GM19463 (cell line): ENCODE results near the gene SLC25A12.
"Not testable (repeated sequence)": the region's sequence is repeated elsewhere in the genome, so short reads cannot be mapped to it uniquely, and the experiment has no call there.

ENCODE experiments used
- ATAC-seq: cut with Tn5 transposase; IDR thresholded peaks from one replicate; pipeline ENCODE4 v1.9.1; 2021; ENCODE audit warnings: mild to moderate bottlenecking, moderate library complexity; ENCODE audit not compliant: unreplicated experiment

SLC25A12 gene

GRCh38 chr2:171792886-171793580, 101.0 kb downstream of the SLC25A12 start:
- no peak for ATAC-seq

- no peak for ATAC-seq
These were observed 101.9 kb downstream of the SLC25A12 start for GRCh38 chr2:171792157-171792556.

GRCh38 chr2:171791361-171791760, 102.7 kb downstream of the SLC25A12 start:
- ATAC-seq = no peak

- no peak for ATAC-seq
These were observed 104.1 kb downstream of the SLC25A12 start for GRCh38 chr2:171789956-171790355.

- ATAC-seq = no peak
These were observed 105.6 kb downstream of the SLC25A12 start for GRCh38 chr2:171788316-171788993.

- no peak for ATAC-seq
These were observed 106.5 kb downstream of the SLC25A12 start for GRCh38 chr2:171787333-171788072.

GRCh38 chr2:171785450-171785849, 108.6 kb downstream of the SLC25A12 start:
- no peak for ATAC-seq

- ATAC-seq = no peak
These were observed 115.5 kb downstream of the SLC25A12 start for GRCh38 chr2:171778515-171778914.

GRCh38 chr2:171774581-171774980, 119.5 kb downstream of the SLC25A12 start:
- ATAC-seq = not testable (repeated sequence)

GRCh38 chr2:171772373-171772772, 121.7 kb downstream of the SLC25A12 start:
- ATAC-seq = no peak

- no peak for ATAC-seq
These were observed 122.6 kb downstream of the SLC25A12 start for GRCh38 chr2:171771463-171771862.

GRCh38 chr2:171763602-171764001, 130.4 kb downstream of the SLC25A12 start:
- ATAC-seq = no peak

- no peak for ATAC-seq
These were observed 131.0 kb downstream of the SLC25A12 start for GRCh38 chr2:171762879-171763573.

GRCh38 chr2:171761176-171761575, 132.9 kb downstream of the SLC25A12 start:
- not testable (repeated sequence) for ATAC-seq

- ATAC-seq = not testable (repeated sequence)
These were observed 135.3 kb downstream of the SLC25A12 start for GRCh38 chr2:171758762-171759161.

- ATAC-seq = no peak
These were observed 139.6 kb downstream of the SLC25A12 start for GRCh38 chr2:171754254-171754939.

- ATAC-seq = no peak
These were observed 146.7 kb downstream of the SLC25A12 start for GRCh38 chr2:171747371-171747770.

- ATAC-seq = no peak
These were observed 148.2 kb downstream of the SLC25A12 start for GRCh38 chr2:171745806-171746205.

GRCh38 chr2:171745141-171745540, 148.9 kb downstream of the SLC25A12 start:
- no peak for ATAC-seq

- ATAC-seq = no peak
These were observed 151.3 kb downstream of the SLC25A12 start for GRCh38 chr2:171742760-171743159.

- peak; percentile 62 for ATAC-seq
These were observed 152.9 kb downstream of the SLC25A12 start for GRCh38 chr2:171741189-171741588.
